Neutrophil (primary cell): ENCODE data around the gene SLC25A42.

Experiments used
- H3K27ac ChIP-seq: fragments of 200-600 bp; sonication (generic); 2 replicates; pipeline ENCODE4 v1.5.1; 2016; ENCODE audit warnings: mild to moderate bottlenecking, moderate library complexity
- H3K27me3 ChIP-seq: fragments of 200-600 bp; sonication (generic); 2 replicates; pipeline ENCODE4 v1.6.0; 2016; ENCODE audit warnings: mild to moderate bottlenecking
- H3K36me3 ChIP-seq: fragments of 200-600 bp; sonication (generic); 2 replicates; pipeline ENCODE4 v1.5.1; 2017
- H3K4me1 ChIP-seq, 2 experiments: fragments of 200-600 bp in 1 of 2; sonication (generic) in 1 of 2; 1 replicate in 1 of 2; 2 replicates in 1 of 2; pipeline versions ENCODE4 v1.5.1 to v1.6.1; 2013 to 2016; ENCODE audit warnings: low read depth in 1 of 2, low read length in 1 of 2, mild to moderate bottlenecking in 1 of 2, moderate library complexity in 1 of 2; ENCODE audit not compliant: control insufficient read depth in 1 of 2, insufficient read depth in 1 of 2
- H3K4me3 ChIP-seq, 2 experiments: fragments of 200-600 bp in 1 of 2; sonication (generic) in 1 of 2; 1 replicate in 1 of 2; 2 replicates in 1 of 2; pipeline ENCODE4 v1.5.1; 2013 to 2016; ENCODE audit warnings: low read depth in 1 of 2, low read length in 1 of 2, mild to moderate bottlenecking in 1 of 2, moderate library complexity in 1 of 2
- H3K9me3 ChIP-seq: fragments of 200-600 bp; sonication (generic); 2 replicates; pipeline ENCODE4 v1.5.1; 2016
- CTCF ChIP-seq: fragments of 200-600 bp; sonication (generic); IDR thresholded peaks from 2 replicates; pipeline ENCODE4 v1.5.1; 2016; ENCODE audit warnings: antibody characterized with exemption

The SLC25A42 gene

GRCh38 chr19:19159534-19159933 lies 95.7 kb downstream of the SLC25A42 start:
- Histone ChIP-seq H3K36me3 (peaks cover 22% of the 10 kb centered on the region), H3K4me3 (no peak overlapping the region), H3K9me3 (no peaks in the 10 kb centered on the region), H3K4me1 (no peaks in the 10 kb centered on the region), H3K27me3 (no peaks in the 10 kb centered on the region), H3K27ac (no peak overlapping the region)
- no peak for TF ChIP-seq CTCF

GRCh38 chr19:19160461-19161035 lies 96.8 kb downstream of the SLC25A42 start:
- TF ChIP-seq CTCF = no peak
- no peak overlapping the region for H3K4me3 ChIP-seq
- H3K27ac ChIP-seq = no peak overlapping the region

GRCh38 chr19:19162495-19162894 lies 98.7 kb downstream of the SLC25A42 start:
- TF ChIP-seq CTCF = no peak
- no peaks in the 10 kb centered on the region for H3K9me3 ChIP-seq
- peaks cover 18% of the 10 kb centered on the region for H3K36me3 ChIP-seq
- no peak overlapping the region for H3K4me3 ChIP-seq
- no peak overlapping the region for H3K27ac ChIP-seq
- H3K4me1 ChIP-seq = no peaks in the 10 kb centered on the region
- no peaks in the 10 kb centered on the region for H3K27me3 ChIP-seq

More at GRCh38 chr19:19160461-19161035, 96.8 kb downstream of the SLC25A42 start:
- H3K9me3 ChIP-seq = no peaks in the 10 kb centered on the region
- no peaks in the 10 kb centered on the region for H3K27me3 ChIP-seq
- no peaks in the 10 kb centered on the region for H3K4me1 ChIP-seq
- H3K36me3 ChIP-seq = peaks cover 27% of the 10 kb centered on the region
